ENCODE measurements around the gene RHCG. TPM values are rescaled to one million over a fixed set of nuclear protein-coding genes. Genes with fewer than 3 reads are reported as not detected.
A peak's percentile ranks its signal among the peaks of the same experiment; 100 is the strongest.

Gene RHCG
- total RNA-seq, result not detected

DNA sequence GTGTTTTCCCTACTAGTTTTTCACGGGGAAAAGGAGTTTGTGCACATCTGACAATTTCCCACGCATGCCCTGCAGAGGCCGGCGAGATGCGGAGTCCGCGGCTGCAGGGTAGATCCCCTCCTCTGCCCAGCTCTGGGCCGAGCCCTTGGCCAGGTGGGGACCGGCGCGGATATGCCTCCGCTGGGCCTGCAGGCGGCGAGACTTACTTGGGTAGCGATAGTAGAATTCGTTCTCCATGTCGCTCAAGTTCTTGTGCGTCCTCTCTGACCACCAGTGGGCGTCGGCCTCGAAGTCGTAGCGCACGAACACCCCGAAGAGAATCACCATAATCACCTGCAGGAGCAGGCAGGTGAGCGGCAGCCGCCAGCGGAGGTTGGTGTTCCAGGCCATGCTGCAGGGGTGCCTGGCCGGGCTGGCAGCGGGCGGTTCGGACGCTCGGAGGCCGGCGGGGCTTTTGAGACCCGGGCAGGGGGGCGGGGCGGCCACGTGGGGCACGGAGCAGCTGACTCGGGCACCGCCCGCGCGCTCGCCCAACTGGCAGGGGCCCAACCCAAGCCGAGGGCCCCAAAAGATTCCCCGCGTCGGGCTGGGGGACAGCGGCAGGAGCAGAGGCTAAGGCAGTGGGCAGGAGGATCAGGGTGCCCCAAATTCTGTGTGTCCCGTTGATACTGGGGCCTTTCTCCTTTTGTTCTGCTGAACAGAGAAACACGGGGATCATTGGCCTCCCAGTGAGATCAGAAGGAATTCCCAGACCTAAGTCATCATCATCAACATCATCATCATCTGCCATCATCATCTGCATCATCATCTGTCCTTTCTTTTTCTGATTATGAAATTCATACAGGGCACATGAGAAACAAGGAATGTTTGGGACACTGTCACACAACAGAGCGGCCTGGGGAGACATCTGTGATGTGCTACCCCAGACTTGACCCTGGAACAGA is at the start of gene RHCG:
RHCG (minus strand) TSS at position 429 of the 944 bp plus-strand sequence; CDS start at position 390, 39 bp downstream.
- ATAC-seq, result no peak

DNA sequence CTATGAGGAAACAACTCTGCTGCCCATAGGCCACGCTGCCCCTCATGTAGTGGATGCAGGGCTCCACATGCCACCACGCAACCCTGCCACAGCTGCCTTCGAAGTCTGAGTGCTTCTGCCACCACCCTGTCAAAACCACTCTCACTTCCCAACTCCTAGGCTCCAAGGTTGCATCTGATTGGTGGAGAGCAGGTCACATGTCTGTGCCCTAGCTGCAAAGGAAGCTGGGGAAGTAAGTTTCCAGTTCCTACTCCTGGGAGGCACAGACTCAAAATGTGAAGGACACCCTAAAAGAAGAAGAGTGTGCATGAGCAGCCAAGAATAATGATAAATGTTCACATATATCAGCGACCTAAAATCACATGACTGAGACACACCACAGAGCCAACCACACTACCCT is 47.0 kb upstream of the RHCG start:
- ATAC-seq, result no peak
- intact Hi-C loops (cut with DNase I), result no loop called here
- DNase-seq (ENCODE audit: low spot score), result no peak

More for the DNA sequence above, at the start of gene RHCG:
- DNase-seq (ENCODE audit: low spot score), result peak; percentile 55
- intact Hi-C loops (cut with DNase I), result loop anchor here (10.0 kb wide), 1 partner anchor 62 kb away; no protein-coding TSS in a partner anchor

DNA sequence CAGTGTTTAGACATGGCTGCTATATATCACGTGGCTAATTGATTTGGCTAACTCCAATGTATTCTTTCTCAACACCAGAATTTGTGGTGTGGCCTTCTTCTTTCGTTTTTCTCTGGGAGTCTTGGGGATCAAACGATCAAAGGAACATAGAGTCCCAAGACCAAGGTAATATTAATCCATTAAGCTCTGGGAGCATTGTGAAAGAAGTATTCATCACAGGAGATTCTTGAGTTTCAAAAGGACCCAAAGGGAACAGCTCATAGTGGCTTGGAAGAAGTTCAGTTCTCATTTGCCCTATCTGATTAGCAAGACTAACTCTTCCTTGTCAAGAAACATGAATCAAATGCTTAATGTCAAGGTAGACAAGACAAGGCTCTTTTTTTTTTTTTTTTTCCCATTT is 46.0 kb upstream of the RHCG start:
- ATAC-seq (no peak), DNase-seq (ENCODE audit: low spot score) (no peak)
- intact Hi-C loops (cut with DNase I), result no loop called here

DNA sequence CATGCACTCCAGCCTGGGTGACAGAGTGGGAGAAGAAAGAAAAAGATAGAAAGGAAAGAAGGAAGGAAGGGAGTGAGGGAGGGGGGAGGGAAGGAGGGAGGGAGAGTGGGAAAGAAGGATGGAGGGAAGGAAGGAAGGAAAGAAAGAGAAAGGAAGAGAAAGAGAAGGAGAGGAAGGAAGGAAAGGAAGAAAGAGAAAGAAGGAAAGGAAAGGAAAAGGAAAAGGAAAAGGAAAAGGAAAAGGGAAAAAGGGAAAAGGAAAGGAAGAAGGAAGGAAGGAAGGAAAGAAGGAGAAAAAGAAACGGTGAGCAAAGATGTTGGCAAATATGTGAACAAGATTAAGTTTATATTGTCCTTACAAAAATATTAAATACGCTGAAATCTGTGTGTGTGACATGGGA is 42.6 kb upstream of the RHCG start:
- no peak for ATAC-seq
- intact Hi-C loops (cut with DNase I), result no loop called here
- no peak for DNase-seq (ENCODE audit: low spot score)

DNA sequence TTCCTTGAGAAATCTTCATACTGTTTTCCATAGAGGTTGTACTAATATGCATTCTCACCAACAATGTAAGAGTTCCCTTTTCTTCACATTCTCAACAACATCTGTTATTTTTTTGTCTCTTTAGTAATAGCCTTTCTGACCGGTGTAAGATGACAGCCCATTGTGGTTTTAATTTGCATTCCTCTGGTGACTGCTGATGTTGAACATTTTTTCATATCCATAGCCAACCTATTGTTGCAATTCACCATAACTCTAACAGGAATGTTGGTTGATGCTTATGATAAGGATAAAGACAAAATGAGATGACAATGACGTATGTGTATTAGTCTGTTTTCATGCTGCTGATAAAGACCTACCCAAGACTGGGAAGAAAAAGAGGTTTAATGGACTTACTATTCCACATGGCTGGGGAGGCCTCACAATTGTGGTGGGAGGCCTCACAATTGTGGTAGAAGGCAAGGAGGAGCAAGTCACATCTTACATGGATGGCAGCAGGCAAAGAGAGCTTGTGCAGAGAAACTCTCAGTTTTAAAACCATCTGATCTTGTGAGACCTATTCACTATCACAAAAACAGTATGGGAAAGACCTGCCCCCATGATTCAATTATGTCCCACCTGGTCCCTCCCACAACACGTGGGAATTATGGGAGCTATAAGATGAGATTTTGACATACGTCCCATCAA is 37.6 kb upstream of the RHCG start:
- ATAC-seq, result no peak
- no peak for DNase-seq (ENCODE audit: low spot score)
- intact Hi-C loops (cut with DNase I), result no loop called here

DNA sequence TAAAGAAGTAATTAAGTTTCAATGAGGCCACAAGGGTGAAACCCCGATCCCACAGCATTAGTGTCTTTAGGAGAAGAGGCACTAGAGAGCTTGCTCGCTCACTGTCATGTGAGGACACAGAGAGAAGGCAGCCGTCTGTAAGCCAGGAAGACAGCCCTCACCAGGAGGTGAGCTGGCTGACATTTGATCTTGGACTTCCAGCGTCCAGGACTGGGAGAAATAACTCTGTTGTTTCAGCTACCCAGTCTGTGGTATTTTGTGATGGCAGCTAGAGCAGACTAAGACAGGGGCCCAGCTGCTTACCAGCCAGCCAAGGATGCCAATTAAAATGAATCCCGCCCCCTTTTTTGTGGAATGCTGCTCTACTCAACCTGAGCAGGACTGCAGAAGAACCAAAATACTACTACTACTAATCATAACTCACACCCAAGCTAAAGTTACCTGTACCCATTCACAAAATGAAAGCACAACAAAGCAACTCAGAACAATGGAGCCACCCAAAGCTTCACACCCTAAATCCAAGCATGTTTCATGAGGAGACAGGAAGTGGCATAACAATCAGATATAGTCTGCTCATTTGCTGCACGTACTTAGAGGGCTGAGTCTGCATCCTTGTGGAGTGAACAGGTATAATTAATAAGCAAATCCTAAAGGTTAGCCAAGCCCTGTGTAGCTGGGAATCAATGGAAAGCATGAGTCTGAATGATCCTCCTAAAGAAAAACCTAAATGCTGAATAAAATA is 35.6 kb upstream of the RHCG start:
- no peak for ATAC-seq
- intact Hi-C loops (cut with DNase I), result no loop called here
- DNase-seq (ENCODE audit: low spot score), result no peak

DNA sequence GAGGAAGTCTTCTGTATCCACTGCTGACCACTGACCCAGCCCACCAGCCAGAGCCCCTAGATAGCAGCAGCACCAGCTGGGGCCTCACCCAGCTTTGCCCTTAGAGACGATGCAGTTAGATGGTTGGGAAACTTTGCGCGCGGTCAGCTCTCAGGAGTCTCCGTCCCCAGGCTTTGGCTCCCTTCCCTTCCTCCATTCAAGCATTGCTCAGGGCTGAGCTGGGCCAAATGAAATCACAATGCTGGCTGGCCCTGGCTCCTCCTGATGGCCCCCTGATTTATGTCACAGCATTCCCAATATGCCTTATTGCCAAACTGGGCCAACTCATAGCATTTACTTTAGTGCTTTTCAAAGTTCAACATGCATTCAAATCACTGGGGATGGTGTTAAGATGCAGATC is 34.6 kb upstream of the RHCG start:
- DNase-seq (ENCODE audit: low spot score) (no peak), ATAC-seq (no peak)
- intact Hi-C loops (cut with DNase I), result no loop called here

DNA sequence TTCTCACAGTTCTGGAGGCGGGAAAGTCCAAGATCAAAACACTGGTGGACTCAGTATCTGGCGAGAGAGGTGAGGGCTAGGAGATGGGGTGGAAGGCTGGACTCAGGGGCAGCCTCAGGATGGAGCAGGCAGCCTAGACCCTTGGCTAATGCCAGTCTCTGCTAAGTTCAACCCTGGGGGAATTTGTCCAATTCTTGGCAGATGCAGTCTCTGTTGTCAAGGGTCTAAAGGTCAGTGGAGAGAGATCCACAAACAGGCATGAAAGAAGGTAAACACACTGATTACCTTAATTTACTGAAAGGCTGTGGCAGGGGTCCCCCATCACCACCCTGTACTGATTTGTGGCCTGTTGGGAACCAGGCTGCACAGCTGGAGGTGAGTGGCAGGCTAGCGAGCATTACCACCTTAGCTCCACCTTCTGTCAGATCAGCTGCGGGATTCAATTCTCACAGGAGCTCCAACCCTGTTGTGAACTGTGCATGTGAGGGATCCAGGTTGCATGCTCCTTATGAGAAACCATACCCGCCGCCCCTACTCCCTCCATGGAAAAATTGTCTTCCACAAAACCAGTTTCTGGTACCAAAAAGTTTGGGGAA is 32.5 kb upstream of the RHCG start:
- ATAC-seq (no peak), DNase-seq (ENCODE audit: low spot score) (no peak)
- intact Hi-C loops (cut with DNase I), result no loop called here

DNA sequence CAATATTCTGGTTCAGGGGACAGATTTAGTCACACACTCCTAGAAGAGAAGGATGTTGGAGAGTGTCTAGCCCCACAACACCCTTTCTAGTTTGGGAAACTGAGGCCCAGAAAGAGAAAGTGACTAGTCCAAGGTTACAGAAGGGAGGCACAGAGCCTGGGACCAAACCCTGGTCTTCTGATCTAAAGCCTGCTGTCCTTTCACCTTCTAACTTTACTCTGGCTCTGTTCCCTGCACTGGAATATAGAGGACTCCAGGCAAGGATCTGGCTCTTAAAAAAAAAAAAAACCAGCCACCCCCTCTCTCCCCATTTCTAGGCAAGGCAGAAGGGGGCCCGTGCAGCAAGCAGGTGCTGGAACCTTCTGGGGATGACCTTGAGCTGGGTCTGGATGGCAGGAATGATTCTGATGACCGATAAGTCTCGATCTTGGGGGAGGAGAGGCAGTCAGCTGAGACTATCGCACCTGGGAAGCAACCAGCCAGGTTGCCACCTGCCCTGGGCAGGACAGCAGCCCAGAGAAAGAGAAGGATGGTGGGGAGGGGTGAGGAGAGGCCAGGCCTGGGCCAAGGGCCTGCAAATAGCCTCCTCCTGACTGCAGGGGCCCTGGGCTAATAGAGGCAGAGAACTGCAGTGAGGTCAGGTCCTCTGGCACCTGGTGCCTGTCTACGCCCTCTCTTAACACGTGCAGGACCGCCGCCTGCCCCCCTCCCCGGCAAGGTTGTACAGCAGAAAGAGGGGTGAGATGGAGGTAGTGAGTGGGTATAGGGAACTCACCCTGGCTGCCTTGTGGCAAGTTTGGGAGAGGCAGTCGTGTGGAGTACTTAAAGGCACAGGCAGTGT is 30.4 kb upstream of the RHCG start:
- DNase-seq (ENCODE audit: low spot score) (no peak), ATAC-seq (no peak)
- intact Hi-C loops (cut with DNase I), result no loop called here

DNA sequence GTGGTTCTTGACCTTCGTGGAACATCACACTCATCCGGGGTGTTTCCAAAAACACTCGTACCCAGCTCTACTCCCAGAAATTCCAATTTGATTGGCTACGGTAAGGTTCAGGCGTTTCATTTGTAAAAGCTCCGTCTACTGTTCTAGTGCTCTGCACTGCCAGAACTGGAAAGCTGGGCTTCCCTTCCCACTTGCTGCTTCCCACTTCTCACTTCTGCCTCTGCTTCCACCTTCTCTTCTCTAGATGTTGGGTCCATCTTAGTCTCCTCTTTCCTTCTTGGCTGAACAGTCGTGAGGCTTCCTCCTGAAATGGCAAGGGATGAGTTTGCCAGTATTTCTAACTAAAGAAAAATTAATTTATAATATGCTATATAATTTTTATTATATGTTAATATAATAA is 29.8 kb upstream of the RHCG start:
- ATAC-seq (no peak), DNase-seq (ENCODE audit: low spot score) (no peak)
- intact Hi-C loops (cut with DNase I), result no loop called here

DNA sequence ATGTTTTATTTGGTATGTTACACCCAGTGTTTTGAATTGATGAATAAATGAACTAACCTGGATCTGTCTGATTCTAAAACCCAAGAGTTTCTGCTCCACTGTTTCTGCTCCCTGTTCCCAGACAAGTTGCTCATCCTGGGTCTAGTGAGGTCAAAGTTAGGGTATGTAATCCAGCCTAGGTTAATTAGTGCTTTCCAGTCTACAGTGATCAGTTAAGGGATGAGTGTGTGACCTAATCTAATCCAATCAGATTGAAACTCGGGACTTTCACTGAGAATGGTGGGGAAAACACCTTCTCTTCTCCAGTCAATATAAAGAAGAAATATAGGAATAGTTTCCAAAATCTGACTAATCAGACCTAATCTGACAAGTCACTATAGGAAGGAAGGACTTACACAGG is 27.8 kb upstream of the RHCG start:
- ATAC-seq, result no peak
- intact Hi-C loops (cut with DNase I), result no loop called here
- DNase-seq (ENCODE audit: low spot score), result no peak

DNA sequence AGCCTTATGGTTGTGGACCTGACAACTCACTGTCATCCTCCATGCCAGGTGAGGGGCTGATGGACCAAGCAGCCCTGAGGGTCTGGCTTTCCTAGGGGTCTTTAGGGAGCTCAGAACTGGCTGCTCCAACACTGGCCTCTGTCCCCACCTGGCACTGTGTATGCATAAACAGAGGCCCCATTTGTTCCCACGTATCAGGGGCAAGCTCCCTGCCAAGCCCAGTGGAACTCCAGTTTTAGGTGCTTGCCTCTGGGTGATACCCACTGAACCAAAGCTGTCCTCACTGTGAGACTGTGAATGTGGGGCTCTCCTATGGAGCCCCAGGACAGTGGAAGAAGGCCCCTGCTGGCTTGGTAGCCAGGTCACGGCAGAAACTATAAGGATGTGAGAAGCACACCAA is 26.7 kb upstream of the RHCG start:
- DNase-seq (ENCODE audit: low spot score) (no peak), ATAC-seq (no peak)
- intact Hi-C loops (cut with DNase I), result no loop called here

DNA sequence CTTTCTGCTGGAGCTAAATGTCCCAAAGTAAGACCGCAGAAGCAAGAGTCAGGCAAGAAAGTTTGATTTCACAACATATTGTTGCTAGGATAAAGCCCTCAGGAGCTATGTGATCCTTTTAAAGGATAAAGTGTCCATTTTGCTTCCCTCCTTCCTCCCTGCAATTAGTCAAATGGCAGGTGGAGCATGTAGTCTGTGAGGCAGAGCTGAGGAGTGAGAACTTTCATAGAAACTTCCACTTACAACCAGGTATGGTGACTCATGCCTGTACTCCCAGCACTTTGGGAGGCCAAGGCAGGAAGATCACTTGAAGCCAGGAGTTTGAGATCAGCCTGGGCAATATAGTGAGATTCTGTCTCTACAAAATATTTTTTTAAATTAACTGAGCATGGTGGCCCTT is 25.2 kb upstream of the RHCG start:
- ATAC-seq, result no peak

DNA sequence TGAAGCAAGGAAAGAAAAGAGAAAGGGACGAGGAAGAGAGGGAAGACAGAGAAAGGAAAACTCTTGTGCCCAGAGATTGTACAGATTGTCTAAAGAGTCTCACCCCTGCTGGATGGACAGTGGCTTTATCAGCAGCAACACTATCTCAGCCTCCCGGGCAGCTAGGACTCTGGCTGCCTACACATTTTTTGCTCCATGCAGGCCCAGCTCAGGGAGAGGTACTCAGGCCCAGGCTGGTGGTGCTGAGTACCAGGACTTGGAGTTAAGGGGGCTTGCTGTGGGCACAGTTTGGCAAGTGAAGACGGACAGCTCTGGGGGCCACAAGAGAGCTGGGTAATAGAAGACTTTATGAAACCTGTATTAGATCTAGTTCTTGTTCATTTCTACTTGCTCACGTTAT is 19.1 kb upstream of the RHCG start:
- DNase-seq (ENCODE audit: low spot score) (no peak), ATAC-seq (no peak)
- intact Hi-C loops (cut with DNase I), result no loop called here

More for the DNA sequence above, 25.2 kb upstream of the RHCG start:
- DNase-seq (ENCODE audit: low spot score), result no peak
- intact Hi-C loops (cut with DNase I), result no loop called here

DNA sequence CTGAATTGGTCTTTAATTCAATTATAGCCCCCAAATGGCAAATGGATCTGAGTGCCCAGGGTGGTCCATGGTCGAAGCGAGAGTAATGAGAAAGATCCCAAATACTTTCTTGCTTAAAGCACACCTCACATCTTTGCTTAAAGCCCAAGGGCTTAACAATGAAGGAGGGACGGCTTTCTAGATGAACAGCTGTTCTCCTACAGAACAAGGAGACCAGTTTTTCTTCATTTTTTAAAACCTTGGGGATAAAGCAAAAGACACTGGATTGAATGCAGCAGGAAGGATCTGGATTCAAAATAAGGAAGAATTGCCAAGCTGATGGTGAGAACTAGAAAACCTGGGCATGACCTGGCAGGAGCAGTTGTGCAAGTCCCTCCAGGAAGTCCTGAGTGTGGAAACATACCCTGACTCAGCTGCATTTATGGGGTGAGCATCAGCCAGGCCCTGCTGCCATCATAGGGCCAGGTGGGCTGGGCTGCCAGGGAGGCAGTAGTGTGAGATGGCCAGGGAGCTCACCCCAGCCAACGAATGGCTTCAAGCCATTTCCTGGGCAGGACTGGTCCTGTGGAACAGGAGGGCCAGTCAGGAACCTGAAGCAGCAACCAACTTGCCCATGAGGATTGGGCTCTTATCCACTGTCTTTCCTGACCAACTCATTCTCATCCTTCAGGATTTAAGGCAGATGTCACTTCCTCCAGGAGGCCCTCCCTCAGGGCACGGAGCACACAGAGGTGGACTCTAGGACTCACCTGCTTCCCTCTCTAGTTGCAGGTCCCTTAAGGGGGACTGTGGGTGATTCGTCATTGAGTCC is 18.4 kb upstream of the RHCG start:
- intact Hi-C loops (cut with DNase I), result no loop called here
- no peak for DNase-seq (ENCODE audit: low spot score)

DNA sequence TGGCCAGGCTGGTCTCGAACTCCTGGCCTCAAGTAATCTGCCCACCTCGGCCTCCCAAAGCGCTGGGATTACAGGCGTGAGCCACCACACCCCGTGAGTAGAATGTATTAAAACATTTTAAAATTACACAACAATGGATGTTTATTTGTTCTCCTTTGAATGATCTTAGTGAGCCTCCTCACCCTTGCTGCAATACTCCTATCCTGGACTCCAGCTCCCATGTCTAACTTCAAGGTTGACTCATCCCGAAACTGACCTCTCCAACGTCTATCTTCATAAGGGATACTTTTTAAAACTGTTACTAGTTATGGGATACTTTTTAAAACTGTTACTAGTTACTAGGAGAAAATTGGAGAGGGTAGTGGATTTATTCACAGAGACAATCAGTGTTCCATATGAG is 17.8 kb upstream of the RHCG start:
- no peak for ATAC-seq
- no peak for DNase-seq (ENCODE audit: low spot score)
- intact Hi-C loops (cut with DNase I), result no loop called here

More for the DNA sequence above, 18.4 kb upstream of the RHCG start:
- no peak for ATAC-seq

DNA sequence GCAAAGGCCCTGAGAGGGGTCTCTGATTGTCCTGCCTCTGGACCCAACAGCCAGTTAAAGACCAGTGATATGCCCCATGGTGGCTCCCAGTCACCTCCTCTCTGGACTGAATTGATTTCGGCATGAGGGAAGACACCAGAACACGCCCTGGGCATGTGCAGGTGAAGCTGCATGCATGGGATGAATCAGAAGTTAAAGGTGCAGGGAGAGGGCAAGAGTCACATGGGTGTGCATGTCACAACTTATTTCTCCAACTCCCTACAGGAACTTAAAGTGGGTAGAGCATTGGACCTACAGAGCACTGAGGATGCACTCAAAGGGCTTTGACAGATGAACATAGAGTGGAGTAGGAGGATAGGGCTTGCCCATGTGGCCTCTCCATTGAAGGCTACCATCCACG is 16.9 kb upstream of the RHCG start:
- DNase-seq (ENCODE audit: low spot score), result no peak
- ATAC-seq, result no peak
- intact Hi-C loops (cut with DNase I), result no loop called here

DNA sequence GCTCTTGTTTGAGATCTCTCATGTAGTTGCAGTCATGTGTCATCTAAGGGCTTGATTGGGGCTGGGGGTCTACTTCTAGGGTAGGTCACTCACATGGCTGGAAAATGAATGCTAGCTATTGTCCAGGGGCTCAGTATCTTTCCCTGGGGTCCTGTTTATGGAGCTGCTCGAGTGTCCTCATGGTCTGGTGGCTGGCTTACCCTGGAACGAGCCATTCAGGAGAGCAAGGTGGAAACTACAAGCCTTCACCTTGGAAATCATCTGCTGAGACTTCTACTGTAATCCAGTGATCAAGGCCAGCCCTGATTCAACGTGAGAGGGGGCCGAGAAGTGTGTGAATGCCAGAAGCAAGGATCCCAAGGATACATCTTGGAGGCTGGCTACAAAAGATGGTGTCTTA is 16.2 kb upstream of the RHCG start:
- intact Hi-C loops (cut with DNase I), result no loop called here
- no peak for DNase-seq (ENCODE audit: low spot score)
- ATAC-seq, result no peak
